IgD-negative memory B cell (primary cell): Measurements from ENCODE around the gene CEP78. TPM values are rescaled to one million over a fixed set of nuclear protein-coding genes. Genes with fewer than 3 reads are reported as not detected.

ENCODE experiments used
- H3K27ac Mint-ChIP-seq, 3 donors: one replicate each; pipeline ENCODE4 v1.8.0; 2020 to 2022; ENCODE audit warnings: mild to moderate bottlenecking in 3 of 3, mixed read lengths in 3 of 3, moderate library complexity in 1 of 3
- H3K27me3 Mint-ChIP-seq: one replicate; pipeline ENCODE4 v1.8.0; 2021; ENCODE audit warnings: mixed read lengths
- H3K36me3 Mint-ChIP-seq: one replicate; pipeline ENCODE4 v1.8.0; 2020; ENCODE audit warnings: mild to moderate bottlenecking, mixed read lengths
- H3K4me1 Mint-ChIP-seq, 3 donors: one replicate each; pipeline ENCODE4 v1.8.0; 2020 to 2022; ENCODE audit warnings: mixed read lengths in 3 of 3, mild to moderate bottlenecking in 1 of 3
- H3K4me3 Mint-ChIP-seq, 4 donors: one replicate each; pipeline ENCODE4 v1.8.0; 2020 to 2022; ENCODE audit warnings: mild to moderate bottlenecking in 4 of 4, mixed read lengths in 4 of 4, moderate library complexity in 3 of 4
- H3K9me3 Mint-ChIP-seq, 3 donors: one replicate each; pipeline ENCODE4 v1.8.0; 2020 to 2021; ENCODE audit warnings: mixed read lengths in 3 of 3, mild to moderate bottlenecking in 1 of 3
- polyA plus RNA-seq: library from polyadenylated mRNA; unstranded; fragments of 300-500 nt; fragmentation: Illumina TruSeq; gene quantifications from one replicate; pipeline ENCODE4 v1.2.3, GENCODE V29; 2021

Gene CEP78
- polyA plus RNA-seq, 1 donor from 2014 or later, result 12.3 TPM

GRCh38 chr9:78288214-78288892, 52.5 kb downstream of the CEP78 start:
- Mint-ChIP-seq H3K9me3 (peaks cover 0 to 2% (median 0%) of the 10 kb centered on the region in 3 donors), H3K4me3 (no peak overlapping the region), H3K4me1 (peaks cover 0 to 1% (median 1%) of the 10 kb centered on the region in 3 donors), H3K36me3 (no peaks in the 10 kb centered on the region), H3K27me3 (peaks cover 1% of the 10 kb centered on the region), H3K27ac (no peak overlapping the region)

- H3K27me3 Mint-ChIP-seq, result peaks cover 1% of the 10 kb centered on the region
- peaks cover 0 to 2% (median 0%) of the 10 kb centered on the region in 3 donors for H3K9me3 Mint-ChIP-seq
- no peak overlapping the region for H3K4me3 Mint-ChIP-seq
- no peak overlapping the region for H3K27ac Mint-ChIP-seq
- H3K4me1 Mint-ChIP-seq, result peaks cover 0 to 1% (median 1%) of the 10 kb centered on the region in 3 donors
- H3K36me3 Mint-ChIP-seq, result no peaks in the 10 kb centered on the region
These were observed 53.6 kb downstream of the CEP78 start for GRCh38 chr9:78289474-78289873.

- H3K36me3 Mint-ChIP-seq, result no peaks in the 10 kb centered on the region
These were observed 55.5 kb downstream of the CEP78 start for GRCh38 chr9:78291240-78291925.

GRCh38 chr9:78292026-78292425, 56.2 kb downstream of the CEP78 start:
- Mint-ChIP-seq H3K9me3 (peaks cover 0 to 2% (median 0%) of the 10 kb centered on the region in 3 donors), H3K4me1 (peaks cover 4 to 6% (median 5%) of the 10 kb centered on the region in 3 donors), H3K27ac (no peak overlapping the region)

More at GRCh38 chr9:78291240-78291925, 55.5 kb downstream of the CEP78 start:
- H3K27me3 Mint-ChIP-seq, result peaks cover 3% of the 10 kb centered on the region
- H3K9me3 Mint-ChIP-seq, result peaks cover 0 to 2% (median 0%) of the 10 kb centered on the region in 3 donors
- peaks cover 2 to 4% (median 4%) of the 10 kb centered on the region in 3 donors for H3K4me1 Mint-ChIP-seq
- H3K27ac Mint-ChIP-seq, result no peak overlapping the region
- H3K4me3 Mint-ChIP-seq, result no peak overlapping the region

GRCh38 chr9:78292716-78293497, 57.0 kb downstream of the CEP78 start:
- peak overlapping the region in 1 of 3 donors; percentile 1 for H3K27ac Mint-ChIP-seq
- peaks cover 2% of the 10 kb centered on the region for H3K27me3 Mint-ChIP-seq
- peak overlapping the region in 1 of 4 donors; percentile 1 for H3K4me3 Mint-ChIP-seq
- H3K4me1 Mint-ChIP-seq, result peaks cover 6 to 10% (median 9%) of the 10 kb centered on the region in 3 donors
- H3K9me3 Mint-ChIP-seq, result peaks cover 0 to 2% (median 0%) of the 10 kb centered on the region in 3 donors
- no peaks in the 10 kb centered on the region for H3K36me3 Mint-ChIP-seq

More at GRCh38 chr9:78292026-78292425, 56.2 kb downstream of the CEP78 start:
- Mint-ChIP-seq H3K4me3 (no peak overlapping the region), H3K27me3 (peaks cover 2% of the 10 kb centered on the region), H3K36me3 (no peaks in the 10 kb centered on the region)

GRCh38 chr9:78294290-78295176, 58.7 kb downstream of the CEP78 start:
- Mint-ChIP-seq H3K36me3 (no peaks in the 10 kb centered on the region), H3K9me3 (peaks cover 0 to 2% (median 0%) of the 10 kb centered on the region in 3 donors), H3K27me3 (peaks cover 2% of the 10 kb centered on the region), H3K27ac (no peak overlapping the region), H3K4me1 (peaks cover 9 to 14% (median 13%) of the 10 kb centered on the region in 3 donors), H3K4me3 (no peak overlapping the region)

- peaks cover 2% of the 10 kb centered on the region for H3K27me3 Mint-ChIP-seq
- no peaks in the 10 kb centered on the region for H3K36me3 Mint-ChIP-seq
- H3K9me3 Mint-ChIP-seq, result no peaks in the 10 kb centered on the region
- H3K4me3 Mint-ChIP-seq, result peak overlapping the region in 3 of 4 donors; percentile 85 to 94 (median 94)
- H3K4me1 Mint-ChIP-seq, result peaks cover 9 to 14% (median 13%) of the 10 kb centered on the region in 3 donors
- no peak overlapping the region for H3K27ac Mint-ChIP-seq
These were observed 59.3 kb downstream of the CEP78 start for GRCh38 chr9:78295177-78295575.

- Mint-ChIP-seq H3K36me3 (no peaks in the 10 kb centered on the region), H3K27me3 (peaks cover 2% of the 10 kb centered on the region), H3K27ac (no peak overlapping the region), H3K4me3 (peak overlapping the region; percentile 69 to 94 (median 90)), H3K4me1 (peaks cover 9 to 14% (median 13%) of the 10 kb centered on the region in 3 donors), H3K9me3 (no peaks in the 10 kb centered on the region)
These were observed 59.9 kb downstream of the CEP78 start for GRCh38 chr9:78295731-78296130.

GRCh38 chr9:78296201-78296892, 60.5 kb downstream of the CEP78 start:
- H3K9me3 Mint-ChIP-seq, result no peaks in the 10 kb centered on the region
- H3K4me3 Mint-ChIP-seq, result peak overlapping the region; percentile 85 to 95 (median 94)
- H3K36me3 Mint-ChIP-seq, result no peaks in the 10 kb centered on the region
- H3K4me1 Mint-ChIP-seq, result peaks cover 9 to 14% (median 13%) of the 10 kb centered on the region in 3 donors
- peak overlapping the region; percentile 35 to 94 (median 64) for H3K27ac Mint-ChIP-seq
- H3K27me3 Mint-ChIP-seq, result peaks cover 2% of the 10 kb centered on the region

GRCh38 chr9:78296893-78297671, 61.2 kb downstream of the CEP78 start, which contains the start of gene PSAT1:
PSAT1 (plus strand) TSS chr9:78297125; CDS start chr9:78297211, 86 bp downstream.
- Mint-ChIP-seq H3K27me3 (peaks cover 2% of the 10 kb centered on the region), H3K4me1 (peaks cover 9 to 14% (median 13%) of the 10 kb centered on the region in 3 donors), H3K9me3 (no peaks in the 10 kb centered on the region), H3K27ac (peak within 1 kb of the TSS; percentile 64 to 94 (median 67)), H3K4me3 (peak within 1 kb of the TSS; percentile 85 to 95 (median 94)), H3K36me3 (no peaks in the 10 kb centered on the region)

GRCh38 chr9:78297672-78297961, 61.7 kb downstream of the CEP78 start:
- H3K4me3 Mint-ChIP-seq, result peak overlapping the region; percentile 85 to 95 (median 94)
- H3K9me3 Mint-ChIP-seq, result no peaks in the 10 kb centered on the region
- H3K27me3 Mint-ChIP-seq, result peaks cover 2% of the 10 kb centered on the region
- H3K27ac Mint-ChIP-seq, result peak overlapping the region; percentile 64 to 80 (median 67)
- H3K4me1 Mint-ChIP-seq, result peaks cover 9 to 14% (median 12%) of the 10 kb centered on the region in 3 donors
- no peaks in the 10 kb centered on the region for H3K36me3 Mint-ChIP-seq

- Mint-ChIP-seq H3K36me3 (no peaks in the 10 kb centered on the region), H3K4me1 (peaks cover 8 to 14% (median 11%) of the 10 kb centered on the region in 3 donors), H3K27ac (peak overlapping the region in 1 of 3 donors; percentile 67), H3K9me3 (no peaks in the 10 kb centered on the region), H3K4me3 (peak overlapping the region; percentile 85 to 95 (median 94)), H3K27me3 (peaks cover 2% of the 10 kb centered on the region)
These were observed 62.3 kb downstream of the CEP78 start for GRCh38 chr9:78298046-78298765.
